H9 (cell line): ENCODE data around the gene ZFP69B. TPM values are rescaled to one million over a fixed set of nuclear protein-coding genes. Genes with fewer than 3 reads are reported as not detected.

Experiments
- DNase-seq: peaks from one replicate; pipeline ENCODE4 v3.0.0-alpha.2; 2017
- H2AFZ ChIP-seq: one replicate; pipeline ENCODE4 v1.6.1; 2013; ENCODE audit warnings: mild to moderate bottlenecking, low read length, control low read depth, moderate library complexity
- H2AK5ac ChIP-seq: 2 replicates; pipeline ENCODE4 v1.6.1; 2013; ENCODE audit warnings: low read length, control low read depth, mixed read lengths; ENCODE audit not compliant: insufficient read length
- H2BK120ac ChIP-seq: one replicate; pipeline ENCODE4 v1.6.1; 2013; ENCODE audit warnings: low read depth, mild to moderate bottlenecking, low read length, control low read depth, inconsistent platforms; ENCODE audit not compliant: poor library complexity, severe bottlenecking
- H2BK12ac ChIP-seq: 2 replicates; pipeline ENCODE4 v1.6.1; 2013; ENCODE audit warnings: low read length, control low read depth, mixed read lengths, low read depth; ENCODE audit not compliant: insufficient read length
- H2BK15ac ChIP-seq: 2 replicates; pipeline ENCODE4 v1.6.1; 2013; ENCODE audit warnings: low read depth, low read length, control low read depth
- H2BK20ac ChIP-seq: one replicate; pipeline ENCODE4 v1.6.1; 2013; ENCODE audit warnings: low read depth, mild to moderate bottlenecking, low read length, control low read depth, inconsistent platforms; ENCODE audit not compliant: poor library complexity, severe bottlenecking
- H2BK5ac ChIP-seq: 2 replicates; pipeline ENCODE4 v1.6.1; 2013; ENCODE audit warnings: low read length, control low read depth, mixed read lengths; ENCODE audit not compliant: insufficient read length
- H3K14ac ChIP-seq: 2 replicates; pipeline ENCODE4 v1.6.1; 2013; ENCODE audit warnings: low read length, control low read depth; ENCODE audit not compliant: insufficient read depth
- H3K18ac ChIP-seq: 2 replicates; pipeline ENCODE4 v1.6.1; 2013; ENCODE audit warnings: low read depth, mild to moderate bottlenecking, mixed read lengths, low read length, control low read depth; ENCODE audit not compliant: insufficient read length
- H3K23ac ChIP-seq: 2 replicates; pipeline ENCODE4 v1.6.1; 2013; ENCODE audit warnings: low read length, control low read depth, mixed read lengths, low read depth; ENCODE audit not compliant: insufficient read length
- H3K23me2 ChIP-seq: 2 replicates; pipeline ENCODE4 v1.6.1; 2013; ENCODE audit warnings: low read depth, mild to moderate bottlenecking, mixed read lengths, low read length, control low read depth; ENCODE audit not compliant: insufficient read length, poor library complexity, severe bottlenecking
- H3K27ac ChIP-seq: 2 replicates; pipeline ENCODE4 v1.5.1; 2013; ENCODE audit warnings: low read length, control low read depth, mixed read lengths, low read depth; ENCODE audit not compliant: insufficient read length
- H3K27me3 ChIP-seq: 2 replicates; pipeline ENCODE4 v1.6.1; 2013; ENCODE audit warnings: low read length, control low read depth, inconsistent platforms; ENCODE audit not compliant: insufficient read depth
- H3K4ac ChIP-seq: 2 replicates; pipeline ENCODE4 v1.6.1; 2013; ENCODE audit warnings: low read depth, mild to moderate bottlenecking, control low read depth, inconsistent platforms, low read length, moderate library complexity
- H3K4me1 ChIP-seq: 2 replicates; pipeline ENCODE4 v1.6.1; 2013; ENCODE audit warnings: low read length, control low read depth, inconsistent platforms; ENCODE audit not compliant: insufficient read depth
- H3K4me2 ChIP-seq: 2 replicates; pipeline ENCODE4 v1.6.1; 2013; ENCODE audit warnings: low read length, control low read depth, mixed read lengths; ENCODE audit not compliant: insufficient read length, insufficient read depth
- H3K56ac ChIP-seq: 2 replicates; pipeline ENCODE4 v1.6.1; 2013; ENCODE audit warnings: low read depth, mild to moderate bottlenecking, mixed read lengths, low read length, control low read depth; ENCODE audit not compliant: insufficient read length
- H3K79me1 ChIP-seq: 2 replicates; pipeline ENCODE4 v1.6.1; 2013; ENCODE audit warnings: low read depth, mild to moderate bottlenecking, moderate library complexity, low read length, control low read depth, inconsistent platforms; ENCODE audit not compliant: insufficient read depth, poor library complexity, severe bottlenecking
- H3K79me2 ChIP-seq: 2 replicates; pipeline ENCODE4 v1.6.1; 2013; ENCODE audit warnings: low read length, control low read depth, inconsistent platforms; ENCODE audit not compliant: insufficient read depth
- H3K9ac ChIP-seq: 2 replicates; pipeline ENCODE4 v1.6.1; 2013; ENCODE audit warnings: low read length, control low read depth, mixed read lengths; ENCODE audit not compliant: insufficient read length; ENCODE audit errors: extremely low read depth
- H3K9me3 ChIP-seq: one replicate; pipeline ENCODE4 v1.6.1; 2013; ENCODE audit warnings: low read depth, low read length, inconsistent platforms; ENCODE audit not compliant: control insufficient read depth
- H3T11ph ChIP-seq: one replicate; pipeline ENCODE4 v1.6.1; 2013; ENCODE audit warnings: mild to moderate bottlenecking, low read length, control low read depth, inconsistent platforms
- H4K20me1 ChIP-seq: one replicate; pipeline ENCODE4 v1.6.1; 2013; ENCODE audit not compliant: control insufficient read depth, insufficient read length, insufficient read depth
- H4K5ac ChIP-seq: 2 replicates; pipeline ENCODE4 v1.6.1; 2013; ENCODE audit warnings: low read depth, mild to moderate bottlenecking, mixed read lengths, low read length, control low read depth; ENCODE audit not compliant: insufficient read length
- H4K8ac ChIP-seq: replicated peaks from 2 replicates; pipeline ENCODE4 v1.6.1; 2013; ENCODE audit warnings: low read length, control low read depth, mixed read lengths, low read depth; ENCODE audit not compliant: insufficient read length
- H4K91ac ChIP-seq: 2 replicates; pipeline ENCODE4 v1.6.1; 2013; ENCODE audit warnings: low read depth, mild to moderate bottlenecking, moderate library complexity, mixed read lengths, low read length, control low read depth; ENCODE audit not compliant: insufficient read length
- H3K27ac Mint-ChIP-seq, 3 experiments: 2 replicates in 2 of 3; 3 replicates in 1 of 3; pipeline ENCODE4 v1.8.0; 2020 to 2021; ENCODE audit warnings: mixed read lengths in 3 of 3, mild to moderate bottlenecking in 1 of 3, moderate library complexity in 1 of 3
- H3K27me3 Mint-ChIP-seq: 2 replicates; pipeline ENCODE4 v1.8.0; 2021; ENCODE audit warnings: low read depth, mild to moderate bottlenecking, moderate library complexity, mixed read lengths
- H3K36me3 Mint-ChIP-seq, 3 experiments: 2 replicates in 2 of 3; 3 replicates in 1 of 3; pipeline ENCODE4 v1.8.0; 2020 to 2021; ENCODE audit warnings: low read depth in 3 of 3, mixed read lengths in 3 of 3; ENCODE audit not compliant: insufficient read depth in 1 of 3
- H3K4me1 Mint-ChIP-seq, 2 experiments: 2 replicates each; pipeline ENCODE4 v1.8.0; 2020; ENCODE audit warnings: mixed read lengths in 2 of 2
- H3K4me3 Mint-ChIP-seq, 2 experiments: 2 replicates in 1 of 2; 3 replicates in 1 of 2; pipeline ENCODE4 v1.8.0; 2020 to 2021; ENCODE audit warnings: mild to moderate bottlenecking in 2 of 2, mixed read lengths in 2 of 2, moderate library complexity in 1 of 2
- H3K9me3 Mint-ChIP-seq, 2 experiments: 2 replicates in 1 of 2; 3 replicates in 1 of 2; pipeline ENCODE4 v1.8.0; 2020; ENCODE audit warnings: mild to moderate bottlenecking in 2 of 2, mixed read lengths in 2 of 2, moderate library complexity in 1 of 2
- CTCF ChIP-seq: fragments of 200-600 bp; sonication (generic); conservative IDR thresholded peaks from 3 replicates; pipeline ENCODE4 v1.8.0; 2021; ENCODE audit warnings: antibody characterized with exemption, mild to moderate bottlenecking
- WGBS: extraction: QIAGEN DNeasy Blood & Tissue Kit; methylation state at CpG from one replicate; pipeline ENCODE4 v1.1.7; 2013; ENCODE audit warnings: missing lambda C conversion rate, low lambda C conversion rate, mixed read lengths; ENCODE audit not compliant: insufficient read length; ENCODE audit errors: extremely low coverage; 5-methylcytosine and 5-hydroxymethylcytosine counted together
- total RNA-seq: library from RNA; stranded (reverse); gene quantifications from 2 replicates; pipeline ENCODE4 v1.2.1, GENCODE V29; 2021

The ZFP69B gene
- total RNA-seq, 1 experiment from 2014 or later = 16.2 TPM

DNA sequence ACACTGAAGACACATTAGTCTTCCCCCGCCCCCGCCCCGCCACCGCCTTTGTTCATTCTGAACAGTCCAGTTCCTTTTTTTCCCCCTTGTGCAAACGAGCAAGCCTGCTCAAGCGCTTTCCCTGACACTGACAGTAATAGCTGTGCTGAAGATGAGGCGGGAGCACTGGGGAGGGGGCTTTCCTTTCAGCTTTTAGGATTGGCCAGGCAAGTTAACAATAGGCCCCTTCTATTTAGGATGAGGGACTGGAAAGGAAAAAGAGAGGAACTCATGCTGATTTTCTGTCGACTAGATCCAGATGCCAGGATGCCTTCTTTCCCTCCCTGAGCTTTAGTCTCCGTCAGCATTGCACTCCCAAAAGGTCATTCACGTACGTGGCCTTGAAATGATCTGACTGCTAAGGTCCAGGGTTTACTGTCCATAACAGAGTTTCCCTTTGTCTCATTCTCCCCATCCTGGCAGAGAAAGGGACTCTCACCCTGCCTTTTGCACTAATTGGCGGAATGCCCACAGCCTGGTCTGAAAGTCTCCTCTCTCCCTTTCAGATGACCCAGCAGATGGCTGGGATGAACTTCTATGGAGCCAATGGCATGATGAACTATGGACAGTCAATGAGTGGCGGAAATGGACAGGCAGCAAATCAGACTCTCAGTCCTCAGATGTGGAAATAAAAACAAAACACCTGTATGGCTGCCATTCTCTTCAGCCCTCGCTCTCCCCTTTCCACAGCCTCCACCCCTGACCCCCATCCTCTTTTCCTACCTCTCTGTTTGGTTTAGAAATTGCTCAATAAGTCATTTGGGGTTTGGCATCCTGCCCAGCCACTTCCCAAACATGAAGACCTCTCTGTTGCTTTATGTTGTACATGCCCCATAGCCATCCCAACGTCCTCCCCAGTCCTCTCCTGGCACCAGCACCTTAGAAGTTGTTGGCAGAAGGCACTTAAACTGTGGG lies 28.6 kb upstream of the ZFP69B start:
- TF ChIP-seq CTCF = no peak
- Histone ChIP-seq H3K9me3 (no peaks in the 10 kb centered on the region), H3K4me2 (no peak overlapping the region), H4K5ac (no peak overlapping the region), H3K79me2 (no peaks in the 10 kb centered on the region), H2BK20ac (no peak overlapping the region), H3K56ac (no peak overlapping the region), H3K4me1 (no peaks in the 10 kb centered on the region), H2BK15ac (no peak overlapping the region), H2AK5ac (no peak overlapping the region), H2BK12ac (no peak overlapping the region), H3K23me2 (no peaks in the 10 kb centered on the region), H3K4ac (no peak overlapping the region), H3K18ac (no peak overlapping the region), H3K23ac (no peak overlapping the region), H3K9ac (no peak overlapping the region), H3K27me3 (no peaks in the 10 kb centered on the region), H4K8ac (no peak overlapping the region), H3K27ac (no peak overlapping the region), H2AFZ (no peak overlapping the region), H2BK5ac (no peak overlapping the region), H4K20me1 (no peaks in the 10 kb centered on the region), H4K91ac (no peak overlapping the region), H3K14ac (no peak overlapping the region), H2BK120ac (no peak overlapping the region), H3K79me1 (no peaks in the 10 kb centered on the region), H3T11ph (no peak overlapping the region)
- Mint-ChIP-seq H3K27ac (no peak overlapping the region; a peak in 1 of 7 replicates), H3K36me3 (peaks cover 0 to 9% (median 8%) of the 10 kb centered on the region in 3 experiments; a peak in 4 of 7 replicates), H3K9me3 (no peaks in the 10 kb centered on the region), H3K4me1 (peaks cover 5 to 12% of the 10 kb centered on the region in 2 experiments; a peak in 3 of 4 replicates), H3K27me3 (no peaks in the 10 kb centered on the region; the same call in 1 of the 2 replicates), H3K4me3 (no peak overlapping the region)
- no peak for DNase-seq
- WGBS = no CpG with 5 or more reads among the region's 15 CpGs
